ENCODE results near the gene ZNF205.
"Not testable (repeated sequence)": the region's sequence is repeated elsewhere in the genome, so short reads cannot be mapped to it uniquely, and the experiment has no call there.

Gene ZNF205

DNA sequence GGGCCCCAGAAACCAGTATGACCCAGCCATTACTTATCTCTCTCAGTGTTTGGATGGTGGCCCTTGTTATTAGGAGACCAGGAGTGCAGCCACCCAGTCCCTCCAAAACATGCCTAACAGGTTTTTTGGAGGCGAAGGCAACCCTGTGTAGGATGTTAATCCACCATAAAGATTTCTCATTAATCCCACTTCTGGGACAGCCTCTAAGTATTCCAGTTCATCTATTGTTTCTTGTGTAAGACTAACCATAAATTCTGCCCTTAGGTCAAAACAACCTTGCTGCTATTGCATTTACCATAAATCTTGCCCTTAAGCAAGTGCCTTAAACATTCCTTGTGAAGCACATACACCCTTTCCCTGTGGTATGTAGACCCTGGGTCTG lies 54.1 kb downstream of the ZNF205 start:
- H3K9me3 ChIP-seq (ENCODE audit: control insufficient read depth, insufficient read depth, low read length) = no peaks in the 10 kb centered on the region
- H3K36me3 ChIP-seq (ENCODE audit: insufficient read depth, low read length) = no peaks in the 10 kb centered on the region
- no peaks in the 10 kb centered on the region for H3K4me1 ChIP-seq (ENCODE audit: insufficient read depth, low read length)
- H3K9ac ChIP-seq (ENCODE audit: low read depth, low read length) = no peak overlapping the region

DNA sequence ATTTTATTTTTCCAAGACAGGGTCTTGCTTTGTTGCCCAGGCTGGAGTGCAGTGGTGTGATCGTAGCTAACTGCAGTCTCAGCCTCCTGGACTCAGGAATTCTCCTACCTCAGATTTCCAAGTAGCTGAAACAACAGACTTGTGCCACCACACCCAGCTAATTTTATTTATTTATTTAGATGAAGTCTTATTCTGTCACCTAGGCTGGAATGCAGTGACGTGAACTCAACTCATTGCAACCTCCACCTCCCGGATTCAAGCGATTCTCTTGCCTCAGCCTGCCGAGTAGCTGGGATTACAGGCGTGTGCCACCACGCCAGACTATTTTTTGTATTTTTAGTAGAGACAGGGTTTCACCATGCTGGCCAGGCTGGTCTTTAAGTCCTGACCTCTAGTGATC lies 56.3 kb downstream of the ZNF205 start:
- not testable (repeated sequence) for H3K36me3 ChIP-seq (ENCODE audit: insufficient read depth, low read length); H3K9me3 ChIP-seq (ENCODE audit: control insufficient read depth, insufficient read depth, low read length); H3K9ac ChIP-seq (ENCODE audit: low read depth, low read length); H3K4me1 ChIP-seq (ENCODE audit: insufficient read depth, low read length)
